HCT116 (cell line): ENCODE measurements around the gene ACYP2. TPM values are rescaled to one million over a fixed set of nuclear protein-coding genes. Genes with fewer than 3 reads are reported as not detected.
"Not testable (repeated sequence)": the region's sequence is repeated elsewhere in the genome, so short reads cannot be mapped to it uniquely, and the experiment has no call there.

Experiments used
- ATAC-seq: fragments of 200-7000 bp; cut with Tn5 transposase; 2 replicates; pipeline ENCODE4 v1.9.1; 2020; ENCODE audit warnings: mild to moderate bottlenecking, moderate library complexity
- BruUV-seq: library from RNA; stranded (reverse); fragments of 400-500 nt; replicated peaks from 2 replicates; lab custom pipeline; 2021; lab: Mats Ljungman, UMichigan
- CTCF ChIA-PET: fragments of 300-600 bp; sonication (Branson Sonifier 250); formaldehyde crosslinking; loops from one replicate; lab custom pipeline; 2021; ENCODE audit warnings: antibody characterized with exemption; lab: Charles Lee
- POLR2A ChIA-PET: fragments of 300-600, 350-600 bp; sonication (Branson Sonifier 250); formaldehyde crosslinking; loops from one replicate; lab custom pipeline; 2021; ENCODE audit warnings: antibody characterized with exemption; lab: Charles Lee
- RAD21 ChIA-PET, 2 experiments: fragments of 300-600 bp; sonication (Branson Sonifier 250); formaldehyde crosslinking; loops; one replicate each; lab custom pipeline; 2023; ENCODE audit warnings: low total read pairs in 2 of 2; ENCODE audit not compliant: uncharacterized antibody in 2 of 2, unreplicated experiment in 2 of 2, low non-redundant PET in 1 of 2; lab: Charles Lee
- DNase-seq: peaks from one replicate; pipeline ENCODE4 v3.0.0-alpha.2; 2010; ENCODE audit warnings: low read depth, low spot score
- H2AFZ ChIP-seq: fragments of 200-600 bp; shearing (Covaris generic), sonication (generic); 2 replicates; pipeline ENCODE4 v1.6.1; 2017; ENCODE audit warnings: low read depth, mixed run types, mixed read lengths, antibody characterized with exemption, low read length; ENCODE audit not compliant: poor library complexity, severe bottlenecking
- H3K27ac ChIP-seq: 2 replicates; pipeline ENCODE4 v1.5.1; 2012; ENCODE audit warnings: low read depth, low read length
- H3K27me3 ChIP-seq: fragments of 200-600 bp; sonication (generic); 2 replicates; pipeline ENCODE4 v1.6.1; 2016; ENCODE audit warnings: mixed run types, low read length, mixed read lengths; ENCODE audit not compliant: insufficient read depth
- H3K36me3 ChIP-seq, 2 experiments: fragments of 200-500 bp in 1 of 2; fragments of 200-600 bp in 1 of 2; sonication (Bioruptor generic) in 1 of 2; sonication (generic) in 1 of 2; 2 replicates each; pipeline versions ENCODE4 v1.5.1 to v1.6.1; 2014 to 2016; ENCODE audit warnings: low read length in 2 of 2, inconsistent platforms in 1 of 2, mixed read lengths in 1 of 2, mixed run types in 1 of 2; ENCODE audit not compliant: insufficient read depth in 2 of 2, control insufficient read depth in 1 of 2
- H3K4me1 ChIP-seq, 2 experiments: fragments of 200-600 bp in 1 of 2; sonication (generic) in 1 of 2; 2 replicates each; pipeline versions ENCODE4 v1.5.1 to v1.6.1; 2012 to 2017; ENCODE audit warnings: low read length in 2 of 2, inconsistent platforms in 1 of 2, mild to moderate bottlenecking in 1 of 2, mixed read lengths in 1 of 2, mixed run types in 1 of 2, moderate library complexity in 1 of 2; ENCODE audit not compliant: insufficient read depth in 2 of 2, control insufficient read depth in 1 of 2
- H3K4me2 ChIP-seq: fragments of 200-600 bp; sonication (generic); 2 replicates; pipeline ENCODE4 v1.6.1; 2017; ENCODE audit warnings: mixed run types, low read length, mixed read lengths
- H3K4me3 ChIP-seq, 2 experiments: fragments of 200-600 bp in 1 of 2; sonication (generic) in 1 of 2; replicated peaks in 1 of 2; 2 replicates each; pipeline ENCODE4 v1.5.1; 2011 to 2016; ENCODE audit warnings: low read length in 2 of 2, control low read depth in 1 of 2, low read depth in 1 of 2, mild to moderate bottlenecking in 1 of 2, mixed read lengths in 1 of 2, mixed run types in 1 of 2
- H3K79me2 ChIP-seq: fragments of 200-600 bp; sonication (generic); 2 replicates; pipeline ENCODE4 v1.6.1; 2017; ENCODE audit warnings: mild to moderate bottlenecking, mixed run types, low read length, moderate library complexity, mixed read lengths; ENCODE audit not compliant: insufficient read depth
- H3K9ac ChIP-seq: fragments of 200-600 bp; sonication (generic); 2 replicates; pipeline ENCODE4 v1.6.1; 2016; ENCODE audit warnings: low read length, mixed read lengths
- H3K9me2 ChIP-seq: fragments of 200-600 bp; sonication (generic), shearing (Covaris generic); 2 replicates; pipeline ENCODE4 v1.6.1; 2017; ENCODE audit warnings: mixed run types, mild to moderate bottlenecking, moderate library complexity; ENCODE audit not compliant: insufficient read depth
- H3K9me3 ChIP-seq, 2 experiments: fragments of 200-500 bp in 1 of 2; fragments of 200-600 bp in 1 of 2; sonication (Bioruptor generic) in 1 of 2; sonication (generic) in 1 of 2; 2 replicates each; pipeline ENCODE4 v1.6.1; 2014 to 2017; ENCODE audit warnings: low read length in 2 of 2, mixed read lengths in 2 of 2, inconsistent platforms in 1 of 2, low read depth in 1 of 2, mild to moderate bottlenecking in 1 of 2, mixed run types in 1 of 2, moderate library complexity in 1 of 2; ENCODE audit not compliant: control insufficient read depth in 1 of 2, insufficient read depth in 1 of 2
- H4K20me1 ChIP-seq: fragments of 200-600 bp; sonication (generic), shearing (Covaris generic); 2 replicates; pipeline ENCODE4 v1.6.1; 2017; ENCODE audit warnings: mixed run types, mild to moderate bottlenecking, moderate library complexity; ENCODE audit not compliant: insufficient read depth
- ATF3 ChIP-seq: IDR thresholded peaks from 2 replicates; pipeline ENCODE4 v1.6.1; 2012
- CBX3 ChIP-seq: IDR thresholded peaks from 2 replicates; pipeline ENCODE4 v1.6.1; 2012; ENCODE audit warnings: low read depth
- CEBPB ChIP-seq: IDR thresholded peaks from 2 replicates; pipeline ENCODE4 v1.6.1; 2012; ENCODE audit warnings: low read depth
- ELF1 ChIP-seq: IDR thresholded peaks from 2 replicates; pipeline ENCODE4 v1.6.1; 2012; ENCODE audit warnings: low read depth, borderline replicate concordance
- FOSL1 ChIP-seq: IDR thresholded peaks from 2 replicates; pipeline ENCODE4 v1.6.1; 2012; ENCODE audit warnings: low read depth
- JUND ChIP-seq: IDR thresholded peaks from 2 replicates; pipeline ENCODE4 v1.6.1; 2012
- MAX ChIP-seq: IDR thresholded peaks from 2 replicates; pipeline ENCODE4 v1.6.1; 2012
- POLR2AphosphoS5 ChIP-seq: IDR thresholded peaks from 2 replicates; pipeline ENCODE4 v1.6.1; 2011; ENCODE audit warnings: mild to moderate bottlenecking, low read depth, low read length, moderate library complexity
- RAD21 ChIP-seq: IDR thresholded peaks from 2 replicates; pipeline ENCODE4 v1.6.1; 2012; ENCODE audit warnings: low read depth, mild to moderate bottlenecking
- REST ChIP-seq: IDR thresholded peaks from 2 replicates; pipeline ENCODE4 v1.6.1; 2012; ENCODE audit warnings: low read depth
- SIN3A ChIP-seq: IDR thresholded peaks from 2 replicates; pipeline ENCODE4 v1.6.1; 2012; ENCODE audit warnings: low read depth
- SP1 ChIP-seq: IDR thresholded peaks from 2 replicates; pipeline ENCODE4 v1.6.1; 2012; ENCODE audit warnings: low read depth
- YY1 ChIP-seq: IDR thresholded peaks from 2 replicates; pipeline ENCODE4 v1.6.1; 2011; ENCODE audit warnings: low read length, low read depth, moderate library complexity, mild to moderate bottlenecking; ENCODE audit not compliant: insufficient replicate concordance; ENCODE audit errors: extremely low read depth
- ZBTB33 ChIP-seq: IDR thresholded peaks from 2 replicates; pipeline ENCODE4 v1.6.1; 2011; ENCODE audit warnings: mild to moderate bottlenecking, low read length, moderate library complexity; ENCODE audit not compliant: insufficient replicate concordance; ENCODE audit errors: extremely low read depth
- ZFX ChIP-seq: fragments of 450-650 bp; IDR thresholded peaks from 2 replicates; pipeline ENCODE4 v1.6.1; 2017
- intact Hi-C: fragments of 100-400 bp; cut with micrococcal nuclease; formaldehyde crosslinking; loops from 2 replicates; pipeline ENCODE4 v1.10.0; 2022
- total RNA-seq: library from RNA; stranded (reverse); gene quantifications from one replicate; pipeline ENCODE4 v1.2.1, GENCODE V29; 2021; ENCODE audit not compliant: unreplicated experiment

The ACYP2 gene
- total RNA-seq, 1 experiment from 2014 or later = 9.4 TPM

GRCh38 chr2:54072483-54072882 is 42.9 kb upstream of the ACYP2 start:
- intact Hi-C loops = not testable (repeated sequence)
- ChIA-PET POLR2A (interaction anchor here (0.6 kb wide), 1 partner anchor 655 kb away, joined by 3 read pairs; no protein-coding TSS in a partner anchor), CTCF (interaction anchor here (0.6 kb wide), 1 partner anchor 15 kb away, joined by 5 read pairs; no protein-coding TSS in a partner anchor)

GRCh38 chr2:54073796-54074195 is 41.6 kb upstream of the ACYP2 start:
- Histone ChIP-seq H3K4me2 (peak overlapping the region; percentile 70), H3K9ac (0 out of 2 replicates have a peak overlapping the region, but pooled peaks have one; percentile 23), H3K36me3 (no peaks in the 10 kb centered on the region), H3K4me3 (no peak overlapping the region), H4K20me1 (no peaks in the 10 kb centered on the region), H2AFZ (peak overlapping the region; percentile 14), H3K79me2 (no peaks in the 10 kb centered on the region), H3K9me2 (no peaks in the 10 kb centered on the region), H3K4me1 (peaks cover 12 to 29% of the 10 kb centered on the region in 2 experiments), H3K27me3 (no peaks in the 10 kb centered on the region), H3K27ac (peak overlapping the region; percentile 63; the same call in 1 of the 2 replicates), H3K9me3 (no peaks in the 10 kb centered on the region)
- CTCF ChIA-PET = no interaction called here
- peak; percentile 87 for ATAC-seq
- RAD21 ChIA-PET = no interaction called here
- no TSS peak for BruUV-seq
- POLR2A ChIA-PET = no interaction called here
- intact Hi-C loops = no loop called here
- DNase-seq = peak; percentile 85
- TF ChIP-seq POLR2AphosphoS5 (peak; percentile 51; the same call in 1 of the 2 replicates), JUND (peak; percentile 97), ELF1 (no peak; the same call in 1 of the 2 replicates), YY1 (no peak), ZFX (no peak), RAD21 (peak; percentile 25; the same call in 1 of the 2 replicates), MAX (peak; percentile 50; the same call in 1 of the 2 replicates), ZBTB33 (no peak), SIN3A (no peak), CBX3 (peak; percentile 96), FOSL1 (peak; percentile 99), REST (no peak), SP1 (peak; percentile 88), ATF3 (peak; percentile 56; the same call in 1 of the 2 replicates), CEBPB (peak; percentile 90)

More at GRCh38 chr2:54072483-54072882, 42.9 kb upstream of the ACYP2 start:
- H3K9me3 ChIP-seq, H4K20me1 ChIP-seq, ATAC-seq, H3K9ac ChIP-seq, H3K4me3 ChIP-seq, RAD21 ChIA-PET, H3K4me2 ChIP-seq, DNase-seq, H2AFZ ChIP-seq, H3K27me3 ChIP-seq, H3K9me2 ChIP-seq, BruUV-seq, H3K79me2 ChIP-seq, H3K27ac ChIP-seq, H3K36me3 ChIP-seq: not testable (repeated sequence)
- H3K4me1 ChIP-seq = peaks cover 12 to 32% of the 10 kb centered on the region in 2 experiments
